Dermis microvascular lymphatic vessel endothelial cell (primary cell): ENCODE results near the gene ANKDD1B. TPM values are rescaled to one million over a fixed set of nuclear protein-coding genes. Genes with fewer than 3 reads are reported as not detected.
"Not testable (repeated sequence)": the region's sequence is repeated elsewhere in the genome, so short reads cannot be mapped to it uniquely, and the experiment has no call there.

Source experiments
- DNase-seq, 2 donors: peaks; one replicate each; pipeline versions ENCODE4 v3.0.0 to v3.0.0-alpha.2; 2010; ENCODE audit warnings: low read depth in 2 of 2
- total RNA-seq: library from RNA; depleted of rRNA; stranded (reverse); fragments of >200 nt; gene quantifications from 2 replicates; pipeline ENCODE4 v1.2.1, GENCODE V29; 2014

ANKDD1B gene
- 0.38 and 0.51 TPM in 2 replicates for total RNA-seq

DNA sequence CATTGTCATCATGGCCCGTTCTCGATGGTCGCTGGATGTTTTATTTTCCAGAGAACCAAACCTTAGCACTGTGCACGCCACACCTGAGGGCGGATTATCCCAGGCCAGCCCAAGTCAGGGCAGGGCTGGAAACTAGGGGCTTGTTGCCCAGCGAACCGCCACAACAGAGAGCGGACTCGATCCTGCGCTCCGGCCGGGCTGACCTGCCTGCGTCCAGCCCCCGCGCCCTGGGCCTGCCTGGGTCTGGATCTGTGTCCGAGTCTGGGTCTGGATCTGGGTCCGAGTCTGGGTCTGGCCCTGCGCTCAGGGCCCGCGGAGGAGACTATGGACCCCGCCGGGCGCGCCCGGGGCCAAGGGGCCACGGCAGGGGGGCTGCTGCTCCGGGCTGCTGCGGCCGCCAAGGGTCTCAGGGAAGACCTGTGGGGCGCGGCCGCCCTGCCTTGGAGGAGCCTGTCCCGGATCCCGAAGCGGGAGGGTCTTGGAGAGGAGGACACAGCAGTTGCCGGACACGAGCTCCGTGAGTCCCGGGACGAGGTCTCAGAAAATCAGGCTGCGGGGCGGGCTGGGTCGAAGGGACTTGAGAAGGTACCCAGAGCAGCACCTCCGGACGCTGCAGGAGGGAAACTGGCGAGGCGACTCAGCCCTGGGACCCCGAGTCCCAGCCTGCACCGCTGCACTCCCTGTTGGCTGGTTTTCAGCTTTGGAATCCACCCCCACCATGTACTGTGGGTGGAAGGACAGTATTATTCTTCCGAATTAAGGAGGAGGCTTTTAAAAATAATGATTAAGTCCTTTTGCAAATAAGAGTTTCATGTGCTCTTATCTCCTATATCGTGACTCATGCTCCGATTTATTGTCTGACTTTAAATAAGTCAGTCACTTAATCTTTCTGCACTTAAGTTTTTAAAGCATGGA lies at the start of gene ANKDD1B:
TSS of gene ANKDD1B (plus strand) at position 143 of the 915 bp plus-strand sequence. CDS start at position 325, 182 bp downstream.
- DNase-seq: peak in 1 of 2 donors; percentile 35

DNA sequence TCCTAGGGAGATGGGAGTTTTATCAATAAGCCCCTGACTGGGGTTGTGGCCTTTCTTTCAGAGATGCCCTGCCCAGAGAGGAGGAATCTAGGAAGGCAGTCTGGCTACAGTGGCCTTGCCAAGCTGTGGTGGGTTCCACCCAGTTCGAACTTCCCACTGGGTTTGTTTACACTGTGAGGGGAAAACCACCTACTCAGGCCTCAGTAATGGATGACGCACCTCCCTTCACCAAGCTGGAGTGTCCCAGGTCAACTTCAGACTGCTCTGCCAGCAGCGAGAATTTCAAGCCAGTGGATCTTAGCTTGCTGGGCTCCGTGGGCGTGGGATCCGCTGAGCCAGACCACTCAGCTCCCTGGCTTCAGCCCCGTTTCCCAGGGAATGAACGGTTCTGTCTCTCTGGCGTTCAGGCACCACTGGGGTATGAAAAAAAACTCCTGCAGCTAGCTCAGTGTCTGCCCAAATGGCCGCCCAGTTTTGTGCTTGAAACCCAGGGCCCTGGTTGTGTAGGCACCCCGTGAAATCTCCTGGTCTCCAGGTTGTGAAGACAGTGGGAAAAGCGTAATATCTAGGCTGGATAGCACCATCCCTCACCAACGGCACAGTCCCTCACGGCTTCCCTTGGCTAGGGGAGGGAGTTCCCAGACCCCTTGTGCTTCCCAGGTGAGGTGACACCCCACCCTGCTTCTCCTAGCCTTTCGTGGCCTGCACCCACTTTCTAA lies 45.1 kb upstream of the ANKDD1B start:
- peak in 1 of 2 donors; percentile 90 for DNase-seq

DNA sequence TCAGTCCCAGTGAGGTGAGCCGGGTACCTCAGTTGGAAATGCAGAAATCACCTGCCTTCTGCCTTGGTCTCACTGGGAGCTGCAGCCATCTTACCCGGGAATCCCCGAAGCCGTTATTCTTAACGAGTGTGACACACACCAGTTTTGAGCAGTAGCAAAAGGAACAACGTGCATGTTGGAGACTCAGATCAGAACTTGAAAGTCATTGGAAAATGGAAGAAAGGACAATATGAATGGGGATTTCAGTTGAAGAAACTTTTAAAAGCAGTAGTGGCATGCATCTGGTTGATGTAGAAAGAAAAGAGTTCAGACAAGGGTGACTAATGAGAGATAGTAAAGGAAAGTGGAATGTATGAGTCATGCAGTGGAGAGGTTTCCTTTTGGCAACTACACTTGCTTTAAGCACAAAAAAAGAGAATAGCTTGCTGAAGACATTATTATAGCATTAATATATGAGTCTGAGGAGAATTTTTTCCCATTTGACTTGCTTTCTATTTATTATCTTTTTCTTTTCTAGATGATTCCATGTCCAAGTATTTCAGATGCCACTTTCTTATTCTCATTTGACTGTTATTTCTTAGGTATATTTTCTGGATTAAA lies 44.4 kb upstream of the ANKDD1B start:
- peak; percentile 88 to 96 for DNase-seq

DNA sequence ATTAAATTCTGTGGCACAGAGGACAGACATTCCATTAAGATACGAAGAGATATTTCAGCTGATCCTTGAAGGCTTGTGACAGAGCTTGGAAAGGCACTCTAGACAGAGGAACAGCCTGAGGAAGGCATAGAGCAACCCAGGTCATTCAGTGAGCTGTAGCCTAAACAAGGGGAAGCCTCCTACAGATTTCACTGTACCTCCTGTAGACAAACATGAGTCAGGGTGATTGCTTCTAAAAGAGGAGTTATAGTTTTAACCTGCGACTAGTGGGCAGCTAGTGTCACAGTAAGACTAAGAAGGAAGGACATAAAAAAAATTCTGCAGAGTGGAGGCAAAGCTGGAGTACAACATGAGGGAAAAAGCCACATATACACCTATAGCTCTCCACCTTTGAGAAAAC lies 43.5 kb upstream of the ANKDD1B start:
- DNase-seq: peak in 1 of 2 donors; percentile 58

DNA sequence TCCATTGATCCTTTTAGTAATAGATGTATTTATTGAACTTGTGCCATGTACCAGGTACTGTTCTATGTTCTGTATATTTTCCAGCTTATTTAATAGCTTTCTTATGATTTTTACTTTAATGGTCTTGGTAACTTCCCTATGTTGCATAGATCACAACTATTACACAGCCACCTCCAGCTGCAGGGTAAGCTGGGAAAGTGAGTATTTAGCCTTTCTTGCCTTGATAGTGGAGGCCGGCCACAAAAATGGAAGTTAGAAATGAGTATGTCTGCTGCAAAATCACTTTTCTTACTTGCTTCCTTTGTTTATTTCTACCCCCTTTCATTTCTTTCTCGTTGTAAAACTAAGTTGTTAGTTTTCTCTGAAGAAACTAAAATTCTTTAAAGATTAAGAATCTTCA lies 43.1 kb upstream of the ANKDD1B start:
- DNase-seq: no peak

DNA sequence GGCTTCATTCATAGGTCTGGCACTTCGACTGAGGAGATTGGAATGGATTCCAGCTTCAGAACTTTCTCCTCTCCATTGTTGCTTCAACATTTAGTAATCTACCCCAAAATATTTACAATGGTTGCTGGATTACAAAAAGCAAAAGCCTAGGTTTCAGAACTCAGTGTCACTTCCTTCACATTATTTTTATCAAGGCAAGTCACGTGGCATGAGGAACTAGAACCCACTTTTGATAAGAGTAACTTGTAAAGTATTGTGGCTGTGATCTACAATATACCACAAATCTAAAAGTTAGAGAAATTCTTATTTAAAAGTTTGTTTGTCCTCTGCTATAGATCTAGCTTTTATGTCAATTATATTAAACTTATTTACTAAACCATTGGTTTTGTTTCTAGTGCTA lies 39.7 kb upstream of the ANKDD1B start:
- DNase-seq: no peak

DNA sequence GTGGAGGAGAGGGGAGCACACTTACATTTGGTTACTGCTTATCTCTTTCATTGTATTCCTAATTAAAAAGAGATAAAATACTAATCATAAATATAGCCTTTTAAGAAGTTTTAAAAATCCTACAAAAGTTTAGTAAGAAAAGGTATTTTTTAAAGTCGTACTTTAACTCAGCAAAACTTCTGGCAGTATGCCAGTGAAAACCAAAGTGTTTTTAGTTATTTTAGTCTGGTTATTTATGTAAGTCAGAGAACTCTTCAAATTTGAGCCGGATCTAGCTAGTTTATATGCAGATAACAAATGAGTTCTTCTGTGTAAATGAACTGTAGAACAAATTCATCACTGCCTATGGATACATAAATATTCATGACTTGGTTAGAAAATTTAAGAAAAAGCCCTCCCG lies 36.5 kb upstream of the ANKDD1B start:
- peak in 1 of 2 donors; percentile 40 for DNase-seq

DNA sequence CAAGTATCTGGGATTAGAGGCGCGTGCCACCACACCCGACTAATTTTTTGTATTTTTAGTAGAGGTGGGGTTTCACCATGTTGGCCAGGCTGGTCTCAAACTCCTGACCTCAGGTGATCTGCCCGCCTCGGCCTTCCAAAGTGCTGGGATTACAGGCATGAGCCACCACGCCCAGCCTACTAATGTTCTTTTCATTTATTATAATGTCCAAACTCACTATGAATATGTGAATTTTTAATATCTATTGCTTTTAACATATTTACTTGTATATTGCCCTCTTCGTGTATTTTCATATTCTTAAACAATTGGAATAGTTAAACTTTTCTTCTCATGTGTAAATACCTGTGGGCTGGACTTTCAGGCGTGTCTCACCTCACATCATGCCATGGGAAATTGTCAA lies 33.0 kb upstream of the ANKDD1B start:
- DNase-seq: not testable (repeated sequence)

DNA sequence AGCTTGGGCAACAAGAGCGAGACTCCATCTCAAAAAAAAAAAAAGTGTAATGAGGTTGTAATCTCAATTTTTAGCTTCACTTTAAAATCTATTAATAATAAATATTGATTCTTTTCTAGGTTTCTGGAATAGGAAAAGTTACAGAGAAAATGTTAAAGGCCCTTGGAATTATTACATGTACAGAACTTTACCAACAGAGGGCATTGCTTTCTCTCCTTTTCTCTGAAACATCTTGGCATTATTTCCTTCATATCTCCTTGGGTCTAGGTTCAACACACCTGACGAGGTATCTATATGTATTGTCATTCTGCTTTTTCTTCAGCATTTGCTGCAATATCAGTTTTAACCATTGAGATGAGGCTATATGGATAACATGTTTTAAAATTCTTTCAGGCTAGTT lies 26.6 kb upstream of the ANKDD1B start:
- DNase-seq: peak in 1 of 2 donors; percentile 25

DNA sequence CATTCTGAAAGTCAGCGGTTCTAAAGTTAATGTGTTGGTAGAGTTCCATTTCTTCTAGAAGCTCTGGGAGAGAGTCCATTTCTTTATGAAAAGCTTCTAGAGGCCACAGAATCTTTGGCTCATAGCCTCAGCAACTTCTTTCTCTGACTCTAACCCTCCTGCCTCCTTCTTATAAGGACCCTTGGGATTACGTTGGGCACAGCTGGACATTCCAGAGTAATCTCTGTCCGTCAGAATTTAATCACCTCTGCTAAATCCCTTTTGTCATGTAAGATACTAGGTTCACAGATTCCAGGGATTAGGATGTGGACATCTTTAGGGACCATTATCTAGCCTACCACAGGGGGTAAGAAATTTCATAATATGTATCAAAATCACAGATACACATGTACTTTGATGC lies 22.6 kb upstream of the ANKDD1B start:
- DNase-seq: no peak

DNA sequence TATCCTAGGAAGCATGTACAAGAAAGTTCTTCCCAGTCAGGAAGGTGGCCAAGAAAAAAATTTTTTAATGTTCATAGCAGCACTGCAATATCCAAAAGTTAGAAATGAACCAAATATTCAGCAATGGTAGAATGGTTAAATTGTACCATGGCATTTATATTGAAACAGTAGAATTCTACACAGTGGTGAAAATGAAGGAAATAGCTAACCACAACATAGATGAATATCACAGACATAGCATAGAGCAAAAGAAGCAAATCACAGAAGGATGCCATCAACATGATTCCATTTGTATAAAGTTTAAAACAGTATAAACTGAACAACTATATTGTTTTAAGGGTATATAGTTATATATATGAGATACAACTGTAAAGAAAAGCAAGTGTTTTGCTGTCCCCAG lies 10.7 kb upstream of the ANKDD1B start:
- no peak for DNase-seq

DNA sequence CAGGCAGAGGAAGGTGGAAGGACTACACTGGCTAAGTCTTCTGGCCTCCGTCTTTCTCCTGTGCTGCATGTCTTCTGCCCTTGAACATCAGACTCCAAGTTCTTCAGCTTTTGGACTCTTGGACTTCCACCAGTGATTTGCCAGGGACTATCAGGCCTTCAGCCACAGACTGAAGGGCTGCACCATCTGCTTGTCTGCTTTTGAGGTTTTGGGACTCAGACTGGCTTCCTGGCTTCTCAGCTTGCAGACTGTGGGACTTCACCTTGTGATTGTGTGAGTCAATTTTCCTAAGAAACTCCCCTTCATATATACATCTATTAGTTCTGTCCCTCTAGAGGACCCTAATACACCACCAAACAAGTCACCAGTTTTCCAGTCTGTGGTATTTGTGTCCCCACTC lies 9.7 kb upstream of the ANKDD1B start:
- no peak for DNase-seq

DNA sequence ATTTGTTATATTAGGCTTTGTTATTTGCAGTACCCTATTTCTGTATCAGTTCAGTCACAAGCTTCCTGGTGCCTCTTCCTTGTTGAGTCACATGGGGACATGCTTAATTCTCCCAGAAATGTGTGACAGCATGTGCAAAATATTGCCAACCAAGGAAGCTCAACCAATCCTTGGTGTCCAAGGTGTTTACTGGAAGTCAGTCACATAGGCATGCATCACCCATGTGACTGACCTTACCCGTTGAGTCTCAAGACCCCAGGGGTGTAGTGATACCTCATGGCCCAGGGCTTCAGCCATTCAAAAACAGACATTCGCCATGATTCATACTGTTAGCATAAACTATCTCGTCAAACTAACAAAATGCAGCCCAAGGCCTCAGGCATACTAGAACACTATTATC lies 9.3 kb upstream of the ANKDD1B start:
- no peak for DNase-seq

DNA sequence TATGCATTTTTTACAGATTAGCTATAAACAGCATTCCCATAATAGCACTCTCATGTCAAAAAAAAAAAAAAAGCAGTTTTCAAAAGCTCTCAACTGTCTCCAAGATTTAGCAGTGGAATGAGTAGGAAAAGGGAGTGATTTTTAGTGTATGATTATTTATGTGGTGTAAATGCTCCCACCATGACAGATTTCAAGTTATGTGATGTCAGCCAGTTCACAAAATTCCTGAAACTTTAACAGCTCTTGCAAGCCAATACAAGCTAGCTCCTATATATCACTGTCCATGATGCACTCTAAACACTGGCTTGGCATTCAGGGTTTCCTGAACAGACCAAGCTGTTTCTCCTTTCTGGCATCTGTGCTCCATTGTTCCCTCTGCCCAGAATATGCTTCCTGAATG lies 7.9 kb upstream of the ANKDD1B start:
- DNase-seq: peak; percentile 35 to 74

DNA sequence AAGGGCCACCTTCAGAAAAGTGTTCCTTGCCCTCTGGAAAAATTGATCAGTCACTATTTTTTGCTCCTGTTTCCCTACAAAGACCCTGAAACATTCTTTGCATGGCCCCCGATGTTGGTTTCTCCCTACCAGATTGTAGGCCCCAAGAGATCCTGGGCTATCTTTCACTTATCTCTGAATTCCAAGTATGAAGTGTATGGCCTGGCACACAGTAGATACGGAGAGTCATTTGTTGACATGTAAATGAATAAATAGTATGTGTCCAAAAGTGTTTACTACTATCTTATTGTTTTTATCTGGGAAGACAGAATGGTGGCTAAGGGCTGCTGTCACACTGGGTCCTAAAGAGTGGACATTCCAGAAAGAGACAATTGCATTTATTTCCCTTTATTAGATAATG lies 7.4 kb upstream of the ANKDD1B start:
- DNase-seq: no peak

DNA sequence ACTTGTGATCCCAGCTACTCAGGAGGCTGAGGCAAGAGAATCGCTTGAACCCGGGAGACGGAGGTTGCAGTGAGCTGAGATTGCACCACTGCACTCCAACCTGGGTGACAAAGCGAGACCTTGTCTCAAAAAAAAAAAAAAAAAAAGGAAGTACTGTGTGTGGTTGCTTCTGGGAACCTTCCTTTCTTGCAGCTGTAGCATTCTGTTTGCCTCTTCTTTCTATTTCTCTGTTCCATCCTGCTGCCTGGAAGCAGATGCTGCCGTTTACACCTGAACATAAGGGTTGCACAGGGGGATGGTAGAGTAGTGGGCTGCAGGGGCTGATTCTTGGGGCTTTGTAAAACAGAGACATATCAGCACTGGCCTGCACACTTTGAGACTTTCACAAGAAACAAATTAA lies 3.9 kb upstream of the ANKDD1B start:
- DNase-seq: not testable (repeated sequence)

DNA sequence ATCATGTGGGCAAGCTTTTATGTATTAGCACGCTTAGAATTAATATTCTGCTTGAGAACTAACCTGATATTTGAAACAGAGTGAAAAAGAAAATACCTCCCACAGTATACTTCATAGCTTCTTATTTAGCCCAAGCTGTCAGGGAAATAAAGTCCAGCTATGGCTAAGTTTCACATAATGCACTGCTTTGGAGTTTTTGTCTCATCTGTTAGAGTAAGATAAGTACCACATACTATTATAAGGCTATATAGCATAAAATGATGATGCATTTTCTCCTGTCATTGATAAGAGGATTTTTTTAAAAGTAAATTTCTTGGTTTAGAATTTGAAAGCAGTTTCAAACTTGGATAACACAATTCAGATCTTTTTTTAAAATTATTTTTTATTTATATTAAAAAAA lies 2.4 kb upstream of the ANKDD1B start:
- DNase-seq: no peak

DNA sequence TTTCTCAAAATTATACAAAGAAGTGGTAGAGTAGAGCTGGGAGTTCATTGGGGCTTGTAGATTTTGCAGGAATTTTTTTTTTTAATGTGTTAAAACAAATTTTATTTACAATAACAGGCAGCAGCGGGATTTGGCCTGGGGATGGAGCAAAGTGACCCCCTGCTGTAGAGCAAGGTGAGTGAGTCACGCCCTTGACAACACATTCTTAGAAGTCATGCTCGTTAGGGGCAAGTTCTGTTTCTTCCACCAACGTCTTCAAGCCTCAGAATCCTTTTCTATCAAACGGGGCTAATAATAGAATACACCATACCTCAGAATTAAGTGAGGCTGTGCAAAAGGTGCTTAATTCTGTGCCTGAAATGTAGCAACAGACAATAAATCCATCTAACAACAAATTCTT lies 1.1 kb upstream of the ANKDD1B start:
- DNase-seq: no peak

DNA sequence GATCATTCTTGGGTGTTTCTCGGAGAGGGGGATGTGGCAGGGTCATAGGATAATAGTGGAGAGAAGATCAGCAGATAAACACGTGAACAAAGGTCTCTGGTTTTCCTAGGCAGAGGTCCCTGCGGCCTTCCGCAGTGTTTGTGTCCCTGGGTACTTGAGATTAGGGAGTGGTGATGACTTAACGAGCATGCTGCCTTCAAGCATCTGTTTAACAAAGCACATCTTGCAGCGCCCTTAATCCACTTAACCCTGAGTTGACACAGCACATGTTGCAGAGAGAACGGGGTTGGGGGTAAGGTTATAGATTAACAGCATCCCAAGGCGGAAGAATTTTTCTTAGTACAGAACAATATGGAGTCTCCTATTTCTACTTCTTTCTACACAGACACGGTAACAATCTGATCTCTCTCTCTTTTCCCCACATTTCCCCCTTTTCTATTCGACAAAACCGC lies 368 bp upstream of the ANKDD1B start:
- not testable (repeated sequence) for DNase-seq

DNA sequence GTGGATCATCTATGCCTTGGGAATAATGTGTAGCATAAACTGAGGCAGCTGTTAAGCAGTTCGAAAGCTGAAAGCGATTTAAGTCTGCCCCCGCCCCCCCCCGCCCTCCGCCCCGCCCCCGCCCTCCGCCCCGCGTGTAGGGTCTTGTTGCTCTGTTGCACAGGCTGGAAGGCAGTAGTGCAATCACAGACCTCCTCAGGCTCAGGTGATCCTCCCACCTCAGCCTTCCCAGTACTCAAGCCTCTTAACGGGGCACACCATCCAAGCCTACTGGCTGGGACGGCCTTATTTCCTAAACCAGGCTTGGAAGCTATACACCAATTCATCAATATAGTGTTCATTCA lies 945 bp downstream of the ANKDD1B start:
- no peak for DNase-seq

DNA sequence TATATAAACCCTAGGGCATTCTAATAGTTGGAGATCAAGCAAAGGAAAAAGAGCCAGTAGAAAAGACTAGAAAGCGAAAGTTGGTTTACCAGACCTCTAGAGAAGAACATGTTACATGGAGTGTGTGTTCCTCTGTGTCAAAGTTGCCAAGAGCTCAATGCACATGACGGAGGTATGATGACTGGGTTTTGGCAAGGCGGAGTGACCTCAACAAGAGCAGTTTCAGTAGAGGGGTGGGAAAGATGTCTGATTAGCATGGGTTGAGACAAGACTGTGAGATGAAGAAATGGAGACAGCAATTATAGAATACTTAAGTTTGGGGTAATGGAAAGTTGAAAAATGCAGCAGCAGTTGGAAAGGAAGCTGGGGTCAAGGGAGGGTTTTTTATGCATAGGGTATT lies 1.6 kb downstream of the ANKDD1B start:
- no peak for DNase-seq

DNA sequence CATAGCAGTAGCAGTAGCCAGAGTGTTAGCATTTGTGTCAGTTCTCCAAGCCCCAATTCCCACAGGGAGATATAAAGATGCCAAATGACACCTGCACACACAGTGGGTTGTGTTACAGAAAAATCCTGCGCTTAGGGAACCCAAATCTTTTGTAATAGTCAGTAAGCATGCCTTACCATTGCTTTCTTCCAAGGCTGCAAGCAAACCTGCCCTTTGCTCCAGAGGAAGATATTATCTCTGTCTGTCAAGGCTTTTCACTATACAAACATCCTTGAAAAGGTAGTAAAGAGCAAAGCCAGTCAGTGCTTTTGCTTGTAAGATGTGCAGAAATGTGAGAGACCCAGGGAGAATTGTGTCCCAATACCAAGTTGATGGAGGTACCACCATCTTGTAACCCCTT lies 2.9 kb downstream of the ANKDD1B start:
- DNase-seq: no peak
